NB4 (cell line): ENCODE results near the gene OST4.

Source experiments
- CTCF ChIP-seq: IDR thresholded peaks from one replicate; pipeline ENCODE4 v1.5.1; 2012; ENCODE audit warnings: low read depth, low read length
- MYC ChIP-seq: IDR thresholded peaks from 2 replicates; pipeline ENCODE4 v1.6.1; 2011; ENCODE audit warnings: low read depth, low read length
- POLR2A ChIP-seq: IDR thresholded peaks from 2 replicates; pipeline ENCODE4 v1.6.1; 2011; ENCODE audit warnings: mild to moderate bottlenecking; ENCODE audit not compliant: insufficient read length; ENCODE audit errors: extremely low read depth

- TF ChIP-seq CTCF (no peak), POLR2A (no peak), MYC (no peak)
Observed at GRCh38 chr2:27065128-27065527, 6.3 kb downstream of the OST4 start.
